HEK293T (cell line): ENCODE measurements around the gene AGA.

Source experiments
- BHLHE40 ChIP-seq: fragments of 450-650 bp; IDR thresholded peaks from 2 replicates; pipeline ENCODE4 v1.6.1; 2016; ENCODE audit warnings: mild to moderate bottlenecking, moderate library complexity, borderline replicate concordance
- CTBP1 ChIP-seq: fragments of 450-650 bp; IDR thresholded peaks from 2 replicates; pipeline ENCODE4 v1.6.1; 2016; ENCODE audit warnings: borderline replicate concordance
- ELF4 ChIP-seq: fragments of 450-650 bp; IDR thresholded peaks from 2 replicates; pipeline ENCODE4 v1.6.1; 2017; ENCODE audit warnings: antibody characterized with exemption
- FOXA1 ChIP-seq: fragments of 450-650 bp; IDR thresholded peaks from 2 replicates; pipeline ENCODE4 v1.6.1; 2016; ENCODE audit warnings: mild to moderate bottlenecking
- FOXM1 ChIP-seq: fragments of 450-650 bp; IDR thresholded peaks from 2 replicates; pipeline ENCODE4 v1.6.1; 2017; ENCODE audit warnings: mild to moderate bottlenecking, borderline replicate concordance
- LEF1 ChIP-seq: fragments of 450-650 bp; IDR thresholded peaks from 2 replicates; pipeline ENCODE4 v1.6.1; 2017; ENCODE audit warnings: mild to moderate bottlenecking, borderline replicate concordance
- SP1 ChIP-seq: fragments of 450-650 bp; IDR thresholded peaks from 2 replicates; pipeline ENCODE4 v1.6.1; 2017
- TF ChIP-seq, protein P1 (sequence below): fragments of 450-650 bp; IDR thresholded peaks from 2 replicates; pipeline ENCODE4 v1.6.1; 2016

GRCh38 chr4:177413076-177413475 lies 29.2 kb downstream of the AGA start:
- TF ChIP-seq, protein P1, sequence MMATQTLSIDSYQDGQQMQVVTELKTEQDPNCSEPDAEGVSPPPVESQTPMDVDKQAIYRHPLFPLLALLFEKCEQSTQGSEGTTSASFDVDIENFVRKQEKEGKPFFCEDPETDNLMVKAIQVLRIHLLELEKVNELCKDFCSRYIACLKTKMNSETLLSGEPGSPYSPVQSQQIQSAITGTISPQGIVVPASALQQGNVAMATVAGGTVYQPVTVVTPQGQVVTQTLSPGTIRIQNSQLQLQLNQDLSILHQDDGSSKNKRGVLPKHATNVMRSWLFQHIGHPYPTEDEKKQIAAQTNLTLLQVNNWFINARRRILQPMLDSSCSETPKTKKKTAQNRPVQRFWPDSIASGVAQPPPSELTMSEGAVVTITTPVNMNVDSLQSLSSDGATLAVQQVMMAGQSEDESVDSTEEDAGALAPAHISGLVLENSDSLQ: no peak
- TF ChIP-seq FOXM1 (no peak), ELF4 (no peak), FOXA1 (no peak), BHLHE40 (no peak), LEF1 (no peak), SP1 (no peak), CTBP1 (no peak)
